BE2C (cell line): Measurements from ENCODE around the gene NMNAT3.

ENCODE experiments used
- DNase-seq: peaks from one replicate; pipeline ENCODE4 v3.0.0-alpha.2; 2020
- H3K27me3 ChIP-seq: fragments of 250-450 bp; sonication (Bioruptor Pico); 2 replicates; pipeline ENCODE4 v1.5.1; 2020; ENCODE audit warnings: mild to moderate bottlenecking
- H3K36me3 ChIP-seq: fragments of 250-450 bp; sonication (Bioruptor Pico); 2 replicates; pipeline ENCODE4 v1.5.1; 2020; ENCODE audit warnings: mild to moderate bottlenecking
- H3K4me1 ChIP-seq: fragments of 250-450 bp; sonication (Bioruptor Pico); 2 replicates; pipeline ENCODE4 v1.5.1; 2020
- H3K4me3 ChIP-seq: 2 replicates; pipeline ENCODE4 v1.5.1; 2011; ENCODE audit warnings: low read depth, low read length
- H3K9me3 ChIP-seq: fragments of 250-450 bp; sonication (Bioruptor Pico); 2 replicates; pipeline ENCODE4 v1.5.1; 2020
- TF ChIP-seq, protein P1 (sequence below): IDR thresholded peaks from 2 replicates; pipeline ENCODE4 v1.5.1; 2012; ENCODE audit warnings: mild to moderate bottlenecking, low read depth, low read length

Gene NMNAT3

DNA sequence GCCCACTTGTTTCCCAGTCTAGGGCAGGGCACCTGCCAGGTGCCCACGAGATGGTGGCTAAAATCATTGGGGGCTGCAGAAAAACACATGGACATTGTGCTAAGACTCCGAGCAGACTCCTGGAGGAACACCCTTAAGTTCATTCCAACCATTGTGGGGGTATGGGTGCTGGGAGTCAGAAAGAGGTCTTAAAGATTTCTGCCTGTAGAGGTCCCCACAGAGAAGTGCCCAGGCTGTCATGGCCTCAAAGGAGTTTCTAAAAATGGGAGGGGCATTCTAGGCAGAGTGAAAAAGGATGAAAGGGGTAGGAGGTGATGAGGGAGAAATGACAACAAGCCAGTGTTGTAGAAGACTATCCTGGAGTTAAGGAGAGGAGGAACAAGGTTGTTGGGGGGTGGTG is 155.4 kb downstream of the NMNAT3 start:
- Histone ChIP-seq H3K27me3 (no peaks in the 10 kb centered on the region), H3K4me3 (no peak overlapping the region), H3K9me3 (no peaks in the 10 kb centered on the region), H3K36me3 (peaks cover 22% of the 10 kb centered on the region), H3K4me1 (peaks cover 15% of the 10 kb centered on the region)
- no peak for DNase-seq
- TF ChIP-seq, protein P1, sequence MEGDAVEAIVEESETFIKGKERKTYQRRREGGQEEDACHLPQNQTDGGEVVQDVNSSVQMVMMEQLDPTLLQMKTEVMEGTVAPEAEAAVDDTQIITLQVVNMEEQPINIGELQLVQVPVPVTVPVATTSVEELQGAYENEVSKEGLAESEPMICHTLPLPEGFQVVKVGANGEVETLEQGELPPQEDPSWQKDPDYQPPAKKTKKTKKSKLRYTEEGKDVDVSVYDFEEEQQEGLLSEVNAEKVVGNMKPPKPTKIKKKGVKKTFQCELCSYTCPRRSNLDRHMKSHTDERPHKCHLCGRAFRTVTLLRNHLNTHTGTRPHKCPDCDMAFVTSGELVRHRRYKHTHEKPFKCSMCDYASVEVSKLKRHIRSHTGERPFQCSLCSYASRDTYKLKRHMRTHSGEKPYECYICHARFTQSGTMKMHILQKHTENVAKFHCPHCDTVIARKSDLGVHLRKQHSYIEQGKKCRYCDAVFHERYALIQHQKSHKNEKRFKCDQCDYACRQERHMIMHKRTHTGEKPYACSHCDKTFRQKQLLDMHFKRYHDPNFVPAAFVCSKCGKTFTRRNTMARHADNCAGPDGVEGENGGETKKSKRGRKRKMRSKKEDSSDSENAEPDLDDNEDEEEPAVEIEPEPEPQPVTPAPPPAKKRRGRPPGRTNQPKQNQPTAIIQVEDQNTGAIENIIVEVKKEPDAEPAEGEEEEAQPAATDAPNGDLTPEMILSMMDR = peak; percentile 45

DNA sequence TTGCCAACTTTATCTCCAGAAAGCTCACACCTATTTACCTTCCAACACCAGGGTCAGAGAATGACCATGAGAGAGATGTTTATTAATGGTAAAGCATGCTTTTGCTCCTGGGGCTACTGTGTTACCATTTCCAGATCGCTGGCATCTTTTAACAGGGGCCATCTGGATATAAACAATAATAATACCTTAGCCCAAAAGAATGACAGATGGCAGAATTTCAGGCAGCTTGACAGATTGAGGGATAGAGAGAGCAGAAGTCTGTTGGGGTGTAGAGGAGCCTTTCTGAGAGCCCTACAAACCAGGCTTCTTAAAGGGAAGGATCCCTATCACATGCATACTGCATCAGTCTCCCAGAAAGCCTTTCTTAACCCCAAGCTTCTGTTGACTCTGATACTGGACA is 156.0 kb downstream of the NMNAT3 start:
- peaks cover 26% of the 10 kb centered on the region for H3K36me3 ChIP-seq
- H3K9me3 ChIP-seq = no peaks in the 10 kb centered on the region
- DNase-seq = no peak
- peaks cover 15% of the 10 kb centered on the region for H3K4me1 ChIP-seq
- TF ChIP-seq, protein P1 = no peak
- no peak overlapping the region for H3K4me3 ChIP-seq
- H3K27me3 ChIP-seq = no peaks in the 10 kb centered on the region

DNA sequence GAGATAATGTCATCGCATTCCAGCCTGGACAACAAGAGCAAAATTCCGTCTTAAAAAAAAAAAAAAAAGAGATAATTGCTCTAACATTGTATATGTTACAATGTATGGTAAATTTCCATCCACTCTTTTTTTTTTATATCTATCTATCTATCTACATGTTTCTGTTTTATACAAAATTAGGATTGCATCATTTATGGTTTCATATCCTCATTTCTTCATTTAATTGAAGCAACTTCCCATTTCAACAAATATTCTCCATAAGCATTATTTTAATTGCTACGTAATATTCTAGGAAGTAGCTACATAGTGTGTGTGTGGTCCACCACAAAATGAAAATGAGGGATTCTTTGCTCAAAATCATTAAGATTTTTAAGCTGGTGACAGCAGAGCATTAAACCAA is 156.6 kb downstream of the NMNAT3 start:
- peaks cover 15% of the 10 kb centered on the region for H3K4me1 ChIP-seq
- H3K4me3 ChIP-seq = no peak overlapping the region
- H3K36me3 ChIP-seq = peaks cover 28% of the 10 kb centered on the region
- TF ChIP-seq, protein P1 = no peak
- no peak for DNase-seq
- no peaks in the 10 kb centered on the region for H3K9me3 ChIP-seq
- no peaks in the 10 kb centered on the region for H3K27me3 ChIP-seq

DNA sequence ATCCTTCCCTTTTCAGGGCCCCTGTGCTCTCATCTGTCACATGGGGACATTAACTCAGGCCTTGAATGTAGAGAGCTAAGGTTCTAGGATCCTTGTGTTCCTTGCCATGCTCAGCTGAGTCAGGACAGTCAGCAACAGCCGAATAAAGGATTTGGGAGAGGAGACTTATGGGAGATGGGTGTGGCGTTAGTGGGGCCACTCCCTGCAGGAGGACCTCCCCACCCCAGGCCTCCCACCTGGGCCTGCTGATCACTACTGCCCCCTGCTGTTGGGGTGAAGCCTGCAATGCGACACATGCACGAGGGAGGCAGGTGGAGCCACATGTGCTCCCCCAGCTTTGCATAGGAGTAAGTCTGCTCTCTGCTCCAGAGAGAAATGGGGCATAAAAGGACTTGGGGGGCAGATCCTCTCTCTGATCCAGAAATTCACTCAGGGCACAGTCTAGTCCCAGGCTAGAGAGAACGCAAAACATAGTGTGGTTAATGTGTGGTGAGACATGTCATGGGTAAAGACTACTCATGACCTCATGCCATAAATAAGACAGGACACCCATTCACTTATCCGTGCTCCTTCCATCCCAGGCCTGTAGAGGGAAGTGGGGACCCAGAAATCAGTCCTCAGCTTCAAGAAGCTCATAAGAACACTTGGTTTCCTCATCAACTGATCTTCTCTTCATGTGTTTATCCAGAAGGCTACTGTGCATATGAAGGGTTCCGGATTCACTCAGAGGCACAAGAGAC is 157.6 kb downstream of the NMNAT3 start:
- no peaks in the 10 kb centered on the region for H3K9me3 ChIP-seq
- DNase-seq = peak; percentile 25
- TF ChIP-seq, protein P1 = peak; percentile 46
- H3K36me3 ChIP-seq = peaks cover 32% of the 10 kb centered on the region
- H3K27me3 ChIP-seq = no peaks in the 10 kb centered on the region
- no peak overlapping the region for H3K4me3 ChIP-seq
- peaks cover 15% of the 10 kb centered on the region for H3K4me1 ChIP-seq

DNA sequence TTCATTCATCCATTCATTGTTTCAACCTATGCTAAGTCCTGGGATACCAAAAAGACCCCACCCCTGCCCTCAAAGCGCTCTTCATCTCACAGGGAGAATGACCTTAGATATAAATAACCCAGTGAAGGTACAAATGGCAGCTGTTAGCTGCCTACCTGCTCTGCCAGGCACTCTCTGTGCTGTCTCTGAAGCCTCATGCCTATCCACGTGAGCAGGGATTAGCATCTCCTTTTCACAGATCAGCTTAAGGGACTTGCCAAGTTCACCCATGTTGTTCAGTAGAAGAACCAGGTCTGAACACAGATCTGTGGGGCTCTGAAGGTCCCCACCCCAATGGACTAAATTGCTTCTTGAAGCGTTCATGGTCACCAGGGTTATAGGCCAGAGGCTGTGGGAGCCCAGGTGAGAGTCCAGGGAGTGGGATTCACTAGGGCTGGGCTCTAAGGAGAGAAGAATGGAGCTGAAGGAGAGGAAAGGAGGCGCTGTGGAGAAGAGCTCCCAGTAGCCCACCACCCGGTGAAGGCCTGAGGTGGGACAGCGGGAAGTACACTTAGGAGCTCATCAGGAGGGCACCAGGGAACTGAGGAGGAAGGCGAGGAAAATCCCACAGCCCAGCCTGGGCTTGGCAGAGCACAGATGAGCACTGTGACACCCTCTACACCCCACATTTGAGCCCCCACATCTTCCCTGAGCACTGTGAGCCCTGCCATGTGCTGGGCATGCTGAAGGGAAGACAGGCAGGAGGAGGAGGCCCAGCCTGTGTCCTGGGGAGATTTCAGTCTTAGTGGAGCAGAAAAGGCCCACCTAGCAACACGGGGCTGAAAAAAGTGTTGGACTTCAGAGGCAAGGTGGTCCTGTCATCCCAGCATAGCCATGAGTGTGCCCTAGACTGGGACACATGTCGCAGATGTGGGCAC is 158.6 kb downstream of the NMNAT3 start:
- H3K36me3 ChIP-seq = peaks cover 27% of the 10 kb centered on the region
- H3K4me1 ChIP-seq = peaks cover 6% of the 10 kb centered on the region; the same call in 1 of the 2 replicates
- H3K9me3 ChIP-seq = no peaks in the 10 kb centered on the region
- H3K4me3 ChIP-seq = no peak overlapping the region
- no peaks in the 10 kb centered on the region for H3K27me3 ChIP-seq
- TF ChIP-seq, protein P1 = no peak
- DNase-seq = no peak

DNA sequence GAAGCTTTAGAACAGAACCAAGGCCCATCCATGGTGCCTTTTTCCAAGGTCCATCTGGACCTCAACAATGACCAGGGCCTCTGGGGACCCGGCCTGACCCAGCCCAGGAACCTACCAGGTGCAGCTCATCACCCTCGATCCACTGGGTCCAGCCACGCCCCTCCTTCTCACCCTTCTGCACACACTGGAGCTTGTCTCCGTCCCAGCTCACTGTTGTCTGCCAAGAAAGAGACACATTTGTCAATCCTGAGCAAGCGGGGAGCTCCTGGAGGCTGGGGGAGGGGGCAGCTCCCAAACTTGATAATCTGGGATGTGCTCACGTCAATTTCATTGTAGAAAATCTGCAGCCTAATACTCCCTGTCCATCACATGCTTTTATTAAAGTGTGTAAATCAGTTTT is 159.5 kb downstream of the NMNAT3 start:
- no peak for DNase-seq
- H3K27me3 ChIP-seq = no peaks in the 10 kb centered on the region
- peaks cover 27% of the 10 kb centered on the region for H3K36me3 ChIP-seq
- H3K4me1 ChIP-seq = peaks cover 5% of the 10 kb centered on the region; the same call in 1 of the 2 replicates
- no peak overlapping the region for H3K4me3 ChIP-seq
- TF ChIP-seq, protein P1 = no peak
- H3K9me3 ChIP-seq = no peaks in the 10 kb centered on the region
